ENCODE measurements around the gene ZNF232. TPM values are rescaled to one million over a fixed set of nuclear protein-coding genes. Genes with fewer than 3 reads are reported as not detected.

The ZNF232 gene
- polyA plus RNA-seq, 1 of the 3 experiments (the other 2 are of a cell fraction), result 3.4 TPM

DNA sequence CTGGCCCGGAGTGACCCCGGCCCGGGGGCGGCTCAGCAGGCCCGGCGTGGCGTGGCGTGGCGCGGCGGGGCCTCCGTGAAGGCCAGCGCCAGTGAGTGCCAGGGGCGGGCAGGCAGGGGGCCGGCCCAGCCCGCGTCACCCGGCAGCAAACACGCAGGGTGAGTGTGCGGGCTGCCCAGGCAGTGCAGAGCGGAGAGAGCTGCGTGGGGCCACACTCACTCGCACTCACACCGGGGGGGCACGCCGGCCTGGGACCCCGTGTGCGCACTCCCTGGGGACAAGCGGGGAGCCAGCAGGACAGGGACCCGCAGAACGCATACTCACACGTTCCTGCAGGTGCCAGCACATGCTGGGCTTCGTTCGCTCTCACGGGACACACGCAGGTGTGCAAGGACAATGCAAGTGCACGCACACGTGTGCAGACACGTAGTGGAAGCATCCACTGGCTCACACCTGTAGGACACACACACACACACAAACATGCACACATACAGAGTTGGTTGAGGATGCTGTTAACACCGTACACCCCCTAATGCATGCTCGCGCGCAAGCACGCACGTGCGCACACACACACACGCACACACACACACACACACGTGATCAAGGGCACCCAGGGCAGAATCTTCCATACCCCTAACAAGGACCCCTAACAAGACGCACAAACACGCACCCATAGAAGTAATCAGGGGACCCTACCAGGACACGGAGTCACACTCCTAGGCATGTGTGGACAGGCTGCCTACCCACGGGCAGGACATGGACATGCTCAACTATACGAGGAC is 11.9 kb upstream of the ZNF232 start:
- WGBS (ENCODE audit: low lambda C conversion rate), result 84% methylated on average over 24 of the region's 53 CpGs
- CTCF ChIA-PET, result no interaction called here

More for the DNA sequence above, 11.9 kb upstream of the ZNF232 start:
- Histone ChIP-seq H4K20me1 (ENCODE audit: insufficient read depth) (no peaks in the 10 kb centered on the region), H3K36me3 (replicated peaks in 1 of 2; ENCODE audit: control insufficient read depth in 1 of 2, insufficient read depth in 2 of 2, low read length in 1 of 2) (no peaks in the 10 kb centered on the region), H3K79me2 (ENCODE audit: insufficient read depth) (no peaks in the 10 kb centered on the region), H3K4me2 (no peak overlapping the region), H3K9ac (no peak overlapping the region), H3F3A (replicated peaks; ENCODE audit: insufficient read depth) (no peaks in the 10 kb centered on the region), H3K27me3 (ENCODE audit: insufficient read depth) (peaks cover 9% of the 10 kb centered on the region; the same call in 1 of the 2 replicates), H3K4me3 (ENCODE audit: low read depth in 2 of 2, low read length in 1 of 2) (no peak overlapping the region; a peak in 1 of 4 replicates), H2AFZ (ENCODE audit: low read depth) (no peak overlapping the region), H3K4me1 (ENCODE audit: control insufficient read depth in 1 of 2, insufficient read depth in 2 of 2, low read depth in 1 of 2, low read length in 1 of 2) (no peaks in the 10 kb centered on the region; a peak in 1 of 4 replicates), H3K9me3 (no peaks in the 10 kb centered on the region), H3K27ac (ENCODE audit: low read depth in 2 of 2, low read length in 1 of 2) (no peak overlapping the region), H3K9me2 (no peaks in the 10 kb centered on the region)
- DNase-seq, result no peak
- TF ChIP-seq MEF2A (IDR thresholded peaks at IDR 0.05; ENCODE audit: borderline replicate concordance, low read depth) (no peak), EZH2phosphoT487 (IDR thresholded peaks at IDR 0.05; ENCODE audit: borderline replicate concordance, low read depth) (no peak), EP300 (IDR thresholded peaks at IDR 0.05; ENCODE audit: borderline replicate concordance in 1 of 2, low read depth in 1 of 2, low read length in 1 of 2) (no peak), CTCF (IDR thresholded peaks at IDR 0.05) (no peak), CHD2 (IDR thresholded peaks at IDR 0.05; ENCODE audit: low read length, partially characterized antibody) (no peak), REST (IDR thresholded peaks at IDR 0.05; ENCODE audit: low read depth, low read length) (no peak), GABPA (IDR thresholded peaks at IDR 0.05; ENCODE audit: low read depth) (no peak), RXRA (IDR thresholded peaks at IDR 0.05; ENCODE audit: borderline replicate concordance, low read depth) (no peak)
- POLR2A ChIA-PET, result interaction anchor here (0.7 kb wide), 1 partner anchor 12 kb away, joined by 3 read pairs; the partner anchor contains the start of gene ZNF232
